Inferior parietal cortex (tissue), 1 donor: Measurements from ENCODE around the gene MAP4K3.

Experiments
- DNase-seq: peaks from one replicate; pipeline ENCODE4 v3.0.0-alpha.2; 2016; ENCODE audit errors: extremely low spot score

MAP4K3 gene

GRCh38 chr2:39243469-39244123 lies 193.5 kb downstream of the MAP4K3 start, which contains the start of gene CDKL4:
CDKL4 (minus strand) TSS chr2:39243970.
- no peak for DNase-seq

DNA sequence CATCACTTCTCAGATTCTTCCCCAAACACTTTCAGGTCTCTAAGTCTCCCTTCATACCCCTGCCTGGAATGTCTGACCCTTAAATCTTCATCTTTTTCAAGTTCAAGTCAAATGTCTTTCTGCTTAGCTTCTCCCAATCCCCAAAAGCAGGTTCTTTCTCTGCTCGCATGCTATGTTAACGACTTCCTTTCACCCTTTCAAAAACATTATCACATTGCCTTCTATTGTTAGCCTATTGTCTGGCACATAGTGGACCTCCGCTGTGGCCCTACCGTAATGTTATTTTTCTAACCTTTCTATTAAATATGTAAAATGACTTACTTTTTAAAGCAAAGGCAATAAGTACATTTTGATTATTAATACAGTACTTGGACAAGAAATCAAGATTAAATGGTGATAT lies 195.5 kb downstream of the MAP4K3 start:
- no peak for DNase-seq

- DNase-seq, result no peak
Observed at GRCh38 chr2:39240758-39241157, 196.3 kb downstream of the MAP4K3 start.

DNA sequence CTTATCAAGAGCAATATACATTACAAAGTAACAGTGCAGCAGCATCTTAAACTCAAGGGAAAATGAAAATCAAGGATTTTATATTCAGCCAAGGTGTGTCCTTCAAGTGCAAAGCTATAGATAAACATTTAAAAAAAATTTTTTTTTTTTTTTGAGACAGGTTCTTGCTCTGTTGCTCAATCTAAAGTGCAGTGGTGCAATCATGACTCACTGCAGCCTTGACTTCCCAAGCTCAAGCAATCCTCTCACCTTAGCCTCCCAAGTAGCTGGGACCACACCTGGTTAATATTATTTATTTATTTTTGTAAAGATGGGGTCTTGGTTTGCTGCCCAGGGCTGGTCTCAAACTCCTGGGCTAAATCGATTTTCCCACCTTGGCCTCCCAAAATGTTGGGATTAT lies 202.3 kb downstream of the MAP4K3 start:
- DNase-seq, result no peak

DNA sequence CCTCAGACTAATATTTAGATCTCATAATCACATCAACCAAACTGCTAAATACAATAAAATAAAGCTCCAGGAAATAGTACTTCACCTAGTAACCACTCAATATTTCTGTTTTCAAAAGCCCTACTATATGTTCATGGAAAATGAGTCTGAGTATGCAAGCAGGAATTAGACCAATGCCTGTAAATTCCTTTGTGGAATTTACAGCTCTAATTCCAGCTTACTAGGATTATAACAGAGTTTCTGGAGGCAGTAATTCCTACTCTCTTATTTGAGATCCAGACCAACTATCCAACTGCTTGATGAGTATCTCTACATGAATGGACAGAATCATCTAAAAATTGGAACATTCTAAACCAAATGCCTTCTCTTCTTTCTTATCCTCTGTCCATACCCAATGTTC lies 204.9 kb downstream of the MAP4K3 start:
- DNase-seq, result no peak

- DNase-seq, result peak; percentile 18
Observed at GRCh38 chr2:39228413-39229209, 208.5 kb downstream of the MAP4K3 start.

GRCh38 chr2:39227628-39228412 lies 209.3 kb downstream of the MAP4K3 start:
- peak; percentile 78 for DNase-seq

DNA sequence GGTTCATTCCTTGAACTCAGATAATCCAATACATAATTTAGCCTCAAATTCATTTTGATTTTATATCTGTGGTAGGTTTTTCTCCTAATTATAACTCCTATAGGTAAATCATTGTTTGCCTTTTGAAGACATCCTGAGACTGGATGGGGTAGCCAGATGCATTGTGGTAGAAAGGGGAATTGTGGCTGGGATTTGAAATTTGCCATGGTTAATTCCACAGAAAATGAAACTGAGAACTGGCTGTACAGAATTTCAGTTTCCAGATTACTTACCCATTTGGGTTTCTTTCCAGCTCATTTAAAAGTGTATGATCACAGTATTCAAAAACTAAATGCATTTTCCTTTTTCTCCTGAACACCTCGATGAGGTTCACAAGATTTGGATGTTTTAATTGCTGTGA lies 211.5 kb downstream of the MAP4K3 start:
- no peak for DNase-seq

DNA sequence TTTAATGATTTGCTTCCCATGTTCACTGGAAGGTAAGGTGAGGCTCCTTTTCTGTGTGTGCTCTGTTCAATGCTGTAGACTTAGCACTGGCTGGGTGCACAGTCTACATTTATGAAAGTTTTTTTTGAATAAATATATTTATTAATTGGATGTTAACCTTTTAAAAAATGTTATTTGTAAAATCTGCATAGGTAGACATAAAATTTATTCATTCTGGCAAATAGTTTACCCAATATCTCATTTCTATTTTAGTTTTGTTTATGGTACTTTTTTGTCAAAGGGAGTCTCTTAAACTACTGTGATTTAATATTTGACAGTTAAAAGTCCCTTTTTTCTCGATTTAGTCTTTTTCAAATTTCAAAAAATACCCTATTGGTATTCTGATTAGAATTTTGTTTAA lies 213.2 kb downstream of the MAP4K3 start:
- DNase-seq, result no peak

DNA sequence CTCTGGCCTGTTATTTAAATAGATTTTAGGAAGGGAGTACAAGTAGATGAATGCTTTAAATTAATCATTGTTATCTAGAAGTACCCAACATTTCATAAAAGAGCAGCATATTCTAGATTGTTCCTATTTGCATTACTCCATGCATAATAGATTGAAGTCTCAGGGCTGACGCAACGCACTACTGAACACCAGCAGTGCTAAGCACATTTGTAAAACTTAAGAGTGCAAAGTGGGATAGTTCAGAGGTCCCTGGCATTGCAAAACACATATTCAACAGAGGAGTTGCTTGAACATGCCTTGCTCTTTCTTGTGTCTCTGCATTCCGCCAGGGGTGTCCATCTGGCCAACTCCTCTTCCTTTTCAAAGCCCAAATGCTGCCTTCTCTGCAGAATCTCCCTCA lies 215.6 kb downstream of the MAP4K3 start:
- no peak for DNase-seq

DNA sequence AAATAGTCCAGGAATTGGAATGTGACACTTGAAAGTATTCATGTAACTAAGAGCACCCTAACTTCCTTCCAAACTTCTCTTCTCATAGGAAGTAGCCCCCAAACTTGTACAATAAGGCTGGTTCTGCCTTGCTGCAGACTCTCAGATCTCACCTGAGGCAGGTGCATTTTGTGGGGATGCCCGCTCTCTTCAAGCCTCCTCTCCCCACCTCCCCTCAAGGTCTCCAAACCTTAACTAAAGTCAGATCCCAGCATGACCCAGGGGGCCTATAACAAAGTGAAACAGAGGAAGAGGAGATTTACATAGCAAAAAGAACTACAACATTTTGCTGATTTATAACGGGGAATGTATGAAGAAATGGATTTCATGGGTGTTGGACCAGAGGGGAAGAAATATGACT lies 216.9 kb downstream of the MAP4K3 start:
- no peak for DNase-seq

GRCh38 chr2:39218391-39218790 lies 218.7 kb downstream of the MAP4K3 start:
- no peak for DNase-seq

DNA sequence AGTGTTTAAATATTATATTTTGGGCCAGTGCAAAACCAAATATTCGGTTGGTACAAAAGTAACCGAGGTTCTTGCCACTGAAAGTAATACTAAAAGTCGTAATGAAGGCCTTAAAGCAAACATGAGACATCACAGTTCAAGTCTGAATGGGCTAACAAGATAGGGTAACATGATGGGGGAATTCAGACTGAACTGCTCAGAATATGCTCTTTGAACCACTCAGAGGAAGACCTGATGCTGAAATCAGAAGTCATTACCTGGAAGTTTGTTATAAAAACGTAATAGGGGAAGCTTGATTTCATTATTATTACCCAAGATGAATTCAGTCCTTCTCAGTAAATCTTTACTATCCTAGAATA lies 219.9 kb downstream of the MAP4K3 start:
- DNase-seq, result no peak

DNA sequence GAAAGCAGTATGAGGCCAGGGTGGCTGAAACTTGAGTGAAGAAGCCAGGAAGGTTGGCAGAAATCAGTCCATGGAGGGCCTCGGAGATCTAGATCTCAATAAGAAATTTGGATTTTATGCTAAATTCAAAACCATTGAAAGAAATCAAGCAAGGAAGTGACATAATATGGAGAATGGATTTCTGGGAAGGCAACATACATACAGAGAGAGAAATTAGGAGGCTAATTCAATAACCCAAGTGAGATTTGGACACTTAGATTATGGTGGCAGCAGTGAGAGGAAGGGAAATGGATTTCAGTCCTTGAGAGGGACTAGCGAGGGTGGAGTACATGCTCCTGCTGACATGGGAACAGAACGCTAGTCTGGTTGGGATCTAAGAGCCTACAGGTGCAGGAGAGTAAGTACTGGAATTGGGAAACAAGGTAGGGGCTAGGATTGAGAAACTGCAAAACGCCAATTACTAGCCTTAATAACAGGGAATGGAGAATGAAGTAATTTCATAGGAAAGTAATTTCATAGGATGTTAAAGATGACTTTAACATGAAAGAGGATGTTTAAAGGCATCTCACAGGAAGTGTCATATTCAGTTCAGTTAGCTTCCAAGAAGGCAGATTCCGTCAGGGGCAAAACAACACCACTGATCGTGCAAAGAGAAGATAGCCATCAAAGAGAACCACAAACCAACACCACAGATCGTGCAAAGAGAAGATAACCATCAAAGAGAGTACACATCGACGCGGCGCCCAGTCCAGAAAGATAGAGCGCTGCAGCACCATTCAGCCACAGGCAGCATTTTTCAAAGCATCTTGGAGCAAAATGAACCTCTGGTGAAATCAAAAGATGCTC lies 220.5 kb downstream of the MAP4K3 start:
- no peak for DNase-seq

DNA sequence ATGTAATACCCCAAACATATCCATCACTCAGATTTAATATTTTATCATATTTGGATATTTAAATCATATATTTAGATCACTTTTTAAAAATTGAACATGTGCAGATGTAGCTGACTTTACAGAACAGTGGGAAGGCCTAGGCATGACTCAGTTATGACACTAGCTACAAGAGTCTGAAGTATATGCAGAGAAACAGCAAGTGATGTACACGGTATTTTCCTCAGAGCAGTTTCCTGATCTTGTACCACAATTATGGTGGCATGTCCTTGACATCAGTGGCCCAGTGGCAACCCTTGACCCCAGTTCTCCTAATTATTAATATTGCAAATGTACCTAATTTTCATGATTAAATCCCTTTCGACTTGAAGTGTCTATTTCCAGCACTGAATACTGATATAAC lies 221.5 kb downstream of the MAP4K3 start:
- DNase-seq, result no peak

- no peak for DNase-seq
Observed at GRCh38 chr2:39213015-39213414, 224.1 kb downstream of the MAP4K3 start.

DNA sequence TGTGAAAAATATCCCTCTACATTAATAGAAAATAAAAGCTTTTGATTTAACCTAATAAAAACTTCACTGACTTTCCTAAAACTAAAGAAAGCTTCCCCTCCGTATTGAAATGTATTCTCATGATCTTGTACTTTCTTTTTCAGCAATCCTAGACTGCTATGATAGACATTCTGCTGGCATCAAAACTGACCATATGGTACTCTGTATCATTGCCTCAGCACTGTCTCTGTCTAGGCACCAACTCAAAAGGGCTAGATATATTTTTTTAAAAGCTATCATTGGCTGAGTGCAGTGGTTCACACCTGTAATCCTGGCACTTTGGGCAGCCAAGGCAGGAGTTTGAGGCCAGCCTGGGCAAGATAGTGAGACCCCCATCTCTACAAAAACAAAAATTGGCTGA lies 226.2 kb downstream of the MAP4K3 start:
- no peak for DNase-seq

DNA sequence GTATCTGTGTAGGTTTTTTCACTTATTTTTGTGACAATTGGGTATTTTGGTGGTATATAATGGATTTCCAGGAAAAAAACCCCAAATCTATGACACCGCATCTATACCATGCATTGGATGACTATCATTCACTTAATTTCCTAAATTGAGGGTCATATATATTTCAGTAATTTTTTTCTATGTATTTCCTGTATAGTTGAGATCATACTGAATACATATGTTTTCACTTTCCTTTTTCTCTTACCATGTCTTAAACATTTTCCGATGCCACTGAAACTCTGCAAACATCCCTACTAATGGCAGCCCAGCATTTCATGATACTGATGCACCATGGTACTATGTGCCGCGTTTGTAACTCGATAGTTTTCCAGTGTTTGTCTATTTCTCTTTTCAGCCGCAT lies 233.7 kb downstream of the MAP4K3 start:
- no peak for DNase-seq

DNA sequence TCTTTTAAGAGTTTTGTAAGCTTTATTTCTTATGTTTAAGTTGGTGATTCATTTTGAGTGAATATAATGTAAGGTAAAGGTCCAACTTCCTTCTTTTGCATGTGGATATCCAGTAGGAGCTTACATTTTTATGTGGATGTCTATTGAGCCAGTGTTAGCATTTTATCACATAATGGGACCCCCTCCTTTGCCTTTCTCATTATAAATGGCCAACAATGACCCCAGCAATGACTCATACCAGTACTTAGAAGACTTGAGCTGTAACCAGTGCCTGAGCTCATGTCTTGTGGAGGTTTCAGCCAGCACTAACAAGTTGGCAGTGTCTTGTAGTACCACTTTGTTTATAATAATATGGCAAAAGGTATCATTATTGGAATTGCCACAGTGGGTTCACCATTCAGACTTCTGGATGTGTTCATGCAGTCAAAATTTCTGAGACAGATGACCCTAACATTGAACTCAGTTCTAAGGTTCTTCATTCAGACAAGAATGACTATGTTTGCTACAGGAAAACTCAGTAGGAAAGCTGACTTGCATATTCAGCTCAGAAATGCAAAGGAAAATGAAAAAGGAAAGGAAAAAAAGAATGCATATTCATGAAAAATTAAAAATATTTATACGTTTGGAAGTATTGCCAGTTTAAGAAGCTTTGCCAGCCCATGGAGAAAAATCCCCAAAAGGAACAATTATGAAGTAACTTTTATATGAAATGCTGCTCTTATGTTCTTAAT lies 234.3 kb downstream of the MAP4K3 start:
- no peak for DNase-seq
